Keratinocyte (primary cell): ENCODE measurements around the gene GSS. TPM values are rescaled to one million over a fixed set of nuclear protein-coding genes. Genes with fewer than 3 reads are reported as not detected.

ENCODE experiments used
- DNase-seq: peaks from one replicate; pipeline ENCODE4 v3.0.0-alpha.2; 2011; ENCODE audit warnings: low read depth, missing footprints, low spot score
- FAIRE-seq: peaks from 2 replicates; lab custom pipeline; 2011; peaks lifted over from hg19 to GRCh38; lab: Jason Lieb, UNC
- H2AFZ ChIP-seq: 2 replicates; pipeline ENCODE4 v1.6.0; 2012; ENCODE audit warnings: low read length, control low read depth, inconsistent platforms; ENCODE audit not compliant: control insufficient read depth
- H3K27ac ChIP-seq: 2 replicates; pipeline ENCODE4 v1.5.1; 2011; ENCODE audit warnings: low read length; ENCODE audit not compliant: control insufficient read depth, insufficient read depth
- H3K27me3 ChIP-seq: 3 replicates; pipeline ENCODE4 v1.6.0; 2011; ENCODE audit warnings: low read length; ENCODE audit not compliant: control insufficient read depth, insufficient read depth; ENCODE audit errors: extremely low read depth
- H3K36me3 ChIP-seq, 2 experiments: 2 replicates in 1 of 2; 3 replicates in 1 of 2; pipeline ENCODE4 v1.5.1; 2011; ENCODE audit warnings: low read length in 2 of 2, mild to moderate bottlenecking in 1 of 2; ENCODE audit not compliant: control insufficient read depth in 2 of 2, insufficient read depth in 2 of 2; ENCODE audit errors: extremely low read depth in 1 of 2
- H3K4me1 ChIP-seq: 3 replicates; pipeline ENCODE4 v1.5.1; 2011; ENCODE audit warnings: low read length; ENCODE audit not compliant: control insufficient read depth, insufficient read depth; ENCODE audit errors: extremely low read depth
- H3K4me2 ChIP-seq: 3 replicates; pipeline ENCODE4 v1.6.0; 2011; ENCODE audit warnings: low read depth, low read length; ENCODE audit not compliant: control insufficient read depth, insufficient read depth; ENCODE audit errors: extremely low read depth
- H3K4me3 ChIP-seq, 3 experiments: fragments of 200-600 bp in 1 of 3; sonication (generic) in 1 of 3; 2 replicates in 2 of 3; 3 replicates in 1 of 3; pipeline ENCODE4 v1.5.1; 2011 to 2016; ENCODE audit warnings: low read length in 3 of 3, mild to moderate bottlenecking in 3 of 3, control low read depth in 2 of 3, inconsistent platforms in 1 of 3, low read depth in 1 of 3, mixed read lengths in 1 of 3, mixed run types in 1 of 3, moderate library complexity in 1 of 3; ENCODE audit not compliant: control insufficient read depth in 2 of 3, insufficient read depth in 2 of 3; ENCODE audit errors: extremely low read depth in 1 of 3
- H3K79me2 ChIP-seq: 2 replicates; pipeline ENCODE4 v1.6.0; 2012; ENCODE audit warnings: low read length; ENCODE audit not compliant: control insufficient read depth, insufficient read depth
- H3K9ac ChIP-seq: 3 replicates; pipeline ENCODE4 v1.6.0; 2011; ENCODE audit warnings: low read length; ENCODE audit not compliant: control insufficient read depth, insufficient read depth; ENCODE audit errors: extremely low read depth
- H3K9me1 ChIP-seq: 3 replicates; pipeline ENCODE4 v1.6.0; 2011; ENCODE audit warnings: low read length; ENCODE audit not compliant: control insufficient read depth, insufficient read depth; ENCODE audit errors: extremely low read depth
- H3K9me3 ChIP-seq: 2 replicates; pipeline ENCODE4 v1.5.1; 2012; ENCODE audit warnings: low read depth, low read length; ENCODE audit not compliant: control insufficient read depth
- H4K20me1 ChIP-seq: 3 replicates; pipeline ENCODE4 v1.6.0; 2011; ENCODE audit warnings: low read length; ENCODE audit not compliant: control insufficient read depth, insufficient read depth; ENCODE audit errors: extremely low read depth
- CTCF ChIP-seq, 3 experiments: IDR thresholded peaks in 1 of 3; conservative IDR thresholded peaks in 1 of 3; optimal IDR thresholded peaks in 1 of 3; 2 replicates in 2 of 3; 3 replicates in 1 of 3; pipeline versions ENCODE3 to v1.5.1; 2011; ENCODE audit warnings: low read length in 3 of 3, mild to moderate bottlenecking in 3 of 3, moderate library complexity in 2 of 3, control low read depth in 1 of 3, inconsistent platforms in 1 of 3; ENCODE audit not compliant: insufficient read depth in 2 of 3; ENCODE audit errors: extremely low read depth in 1 of 3
- EZH2 ChIP-seq: IDR thresholded peaks from one replicate; pipeline ENCODE4 v1.6.1; 2012; ENCODE audit warnings: inconsistent platforms, mild to moderate bottlenecking, low read length, moderate library complexity
- dilution Hi-C: fragments of 300-500 bp; cut with MboI; formaldehyde crosslinking; loops from one replicate; pipeline ENCODE4 v1.7.0; 2020; ENCODE audit warnings: low sequenced_read_pairs; ENCODE audit not compliant: extremely low pct_ligation_motif_present
- polyA plus RNA-seq, 5 experiments: library from polyadenylated mRNA; depleted of rRNA in 3 of 5; stranded (reverse) in 3 of 5; stranded (forward) in 1 of 5; unstranded in 1 of 5; fragments of >200 nt; gene quantifications; 1 replicate in 1 of 5; 2 replicates in 3 of 5; 3 replicates in 1 of 5; pipeline versions ENCODE4 v1.2.1 to v1.2.3, GENCODE V29; 2011 to 2012; ENCODE audit warnings: missing spikeins in 2 of 5, low read depth in 1 of 5, low replicate concordance in 1 of 5

GSS gene
- polyA plus RNA-seq, 1 donor (not counting 4 experiments of a cell fraction or from before 2014, with no cell fraction given), result 101 TPM

GRCh38 chr20:34925341-34925740 lies 30.3 kb downstream of the GSS start:
- FAIRE-seq, result no peak
- H3K79me2 ChIP-seq, result no peaks in the 10 kb centered on the region
- no peak overlapping the region for H3K4me2 ChIP-seq
- no peak for DNase-seq
- no peaks in the 10 kb centered on the region for H4K20me1 ChIP-seq
- TF ChIP-seq EZH2 (no peak), CTCF (optimal IDR thresholded peaks at IDR 0.05 in 1 of 3, IDR thresholded peaks at IDR 0.05 in 1 of 3, conservative IDR thresholded peaks at IDR 0.05 in 1 of 3; ENCODE audit: extremely low read depth in 1 of 3, insufficient read depth in 2 of 3, low read length in 3 of 3) (no peak)
- peaks cover 45% of the 10 kb centered on the region for H3K4me1 ChIP-seq
- no peak overlapping the region for H3K9ac ChIP-seq
- no peaks in the 10 kb centered on the region for H3K27me3 ChIP-seq
- no peak overlapping the region for H2AFZ ChIP-seq
- H3K9me1 ChIP-seq, result no peaks in the 10 kb centered on the region
- dilution Hi-C loops, result no loop called here
- H3K27ac ChIP-seq, result no peak overlapping the region
- H3K36me3 ChIP-seq, result peaks cover 27 to 73% of the 10 kb centered on the region in 2 experiments
- no peaks in the 10 kb centered on the region for H3K9me3 ChIP-seq
- H3K4me3 ChIP-seq, result no peak overlapping the region

GRCh38 chr20:34923414-34923813 lies 32.2 kb downstream of the GSS start:
- no peak for FAIRE-seq

More at GRCh38 chr20:34923414-34923813, 32.2 kb downstream of the GSS start:
- Histone ChIP-seq H3K79me2 (no peaks in the 10 kb centered on the region), H3K4me1 (peaks cover 43% of the 10 kb centered on the region), H2AFZ (no peak overlapping the region), H3K4me2 (no peak overlapping the region), H3K27ac (no peak overlapping the region), H4K20me1 (no peaks in the 10 kb centered on the region), H3K9me1 (no peaks in the 10 kb centered on the region), H3K4me3 (no peak overlapping the region), H3K9me3 (no peaks in the 10 kb centered on the region), H3K27me3 (no peaks in the 10 kb centered on the region), H3K36me3 (peaks cover 29 to 64% of the 10 kb centered on the region in 2 experiments), H3K9ac (no peak overlapping the region)
- no peak for DNase-seq
- no peak for TF ChIP-seq CTCF (optimal IDR thresholded peaks at IDR 0.05 in 1 of 3, IDR thresholded peaks at IDR 0.05 in 1 of 3, conservative IDR thresholded peaks at IDR 0.05 in 1 of 3; ENCODE audit: extremely low read depth in 1 of 3, insufficient read depth in 2 of 3, low read length in 3 of 3)
- TF ChIP-seq EZH2, result no peak
- dilution Hi-C loops, result no loop called here
